NOMO-1 (cell line): ENCODE results near the gene MRPL18.
"Not testable (repeated sequence)": the region's sequence is repeated elsewhere in the genome, so short reads cannot be mapped to it uniquely, and the experiment has no call there.

ENCODE experiments used
- DNase-seq, 2 experiments: peaks; one replicate each; lab custom pipeline; 2025; ENCODE audit not compliant: unreplicated experiment in 2 of 2; lab: John Stamatoyannopoulos, UW

MRPL18 gene

GRCh38 chr6:159769470-159769869 is 20.8 kb upstream of the MRPL18 start:
- DNase-seq: no peak

DNA sequence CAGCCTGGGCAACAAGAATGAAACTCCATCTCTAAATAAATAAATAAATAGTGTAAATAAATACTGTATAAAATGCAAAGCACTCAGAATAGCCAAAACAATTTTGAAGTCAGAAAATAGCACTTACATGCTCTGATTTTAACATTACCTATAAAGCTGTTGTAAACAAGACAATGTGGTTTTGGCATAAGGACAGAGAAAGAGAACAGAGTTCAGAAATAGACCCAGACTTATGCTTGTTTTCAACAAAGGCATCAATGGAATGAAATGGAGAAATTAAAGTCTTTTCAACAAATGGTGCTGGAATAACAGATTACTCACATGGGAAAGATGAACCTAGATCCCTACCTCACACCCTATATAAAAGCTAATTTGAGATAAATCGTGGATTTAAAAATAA is 18.1 kb upstream of the MRPL18 start:
- DNase-seq: no peak

DNA sequence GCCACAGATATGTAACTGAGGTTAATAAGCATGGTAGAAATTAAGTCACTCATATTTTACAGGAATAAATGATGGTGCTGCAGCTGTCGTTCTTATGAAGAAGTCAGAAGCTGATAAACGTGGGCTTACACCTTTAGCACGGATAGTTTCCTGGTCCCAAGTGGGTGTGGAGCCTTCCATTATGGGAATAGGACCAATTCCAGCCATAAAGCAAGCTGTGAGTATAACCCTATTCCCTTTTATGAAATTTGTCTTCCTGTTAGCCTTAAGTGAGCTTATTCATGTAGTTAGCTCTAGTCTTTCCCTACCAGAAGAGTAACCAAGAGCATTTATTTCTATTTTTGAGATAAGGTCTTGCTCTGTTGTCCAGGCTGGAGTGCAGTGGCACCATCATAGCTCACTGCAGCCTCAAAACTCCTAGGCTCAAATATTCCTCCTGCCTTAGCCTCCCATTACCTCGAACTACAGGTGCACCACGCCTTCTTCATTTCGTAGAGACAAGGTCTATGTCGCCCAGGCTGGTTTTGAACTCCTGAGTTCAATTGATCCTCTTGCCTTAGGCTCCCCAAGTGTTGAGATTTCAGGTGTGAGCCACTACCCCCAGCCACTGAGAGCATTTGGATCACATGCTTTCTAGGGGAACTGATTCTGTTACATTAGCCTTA is 12.9 kb upstream of the MRPL18 start:
- DNase-seq: no peak

DNA sequence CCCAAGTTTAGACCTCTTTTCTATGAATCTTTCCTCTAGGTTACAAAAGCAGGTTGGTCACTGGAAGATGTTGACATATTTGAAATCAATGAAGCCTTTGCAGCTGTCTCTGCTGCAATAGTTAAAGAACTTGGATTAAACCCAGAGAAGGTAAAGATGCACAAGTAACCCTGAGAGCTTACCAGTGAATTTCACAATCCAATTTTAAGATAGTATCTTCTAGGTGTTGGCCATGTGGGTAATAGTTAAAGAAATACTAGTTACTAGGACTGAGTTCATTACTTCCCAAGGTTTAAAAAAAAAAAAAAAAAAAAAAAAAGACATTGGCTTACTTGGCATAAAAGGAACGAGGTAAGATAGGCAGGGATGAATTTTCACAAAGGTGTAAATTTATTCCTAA is 12.1 kb upstream of the MRPL18 start:
- no peak for DNase-seq

GRCh38 chr6:159778542-159779103 is 11.6 kb upstream of the MRPL18 start:
- no peak for DNase-seq

DNA sequence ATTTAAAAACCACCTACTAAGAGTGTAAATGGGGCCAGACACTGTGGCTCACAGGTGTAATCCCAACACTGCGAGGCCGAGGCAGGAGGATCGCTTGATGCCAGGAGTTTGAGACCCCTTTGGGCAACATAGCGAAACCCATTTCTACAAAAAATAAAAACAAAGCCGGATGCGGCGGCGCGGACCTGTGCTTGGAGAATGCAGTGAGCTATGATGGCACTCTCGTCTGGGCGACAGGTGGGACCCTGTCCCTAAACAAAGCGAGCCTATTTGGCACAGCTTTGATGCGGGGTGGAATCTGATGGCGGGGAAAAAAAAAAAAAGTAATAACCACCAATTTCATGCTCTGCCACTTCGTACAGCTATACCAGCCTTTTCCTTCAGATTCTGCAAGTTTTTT is 2.0 kb upstream of the MRPL18 start:
- DNase-seq: no peak

GRCh38 chr6:159788753-159789376 is 1.4 kb upstream of the MRPL18 start:
- peak in 1 of 2 experiments; percentile 27 for DNase-seq

GRCh38 chr6:159789377-159790148 is 704 bp upstream of the MRPL18 start, which contains the start of gene TCP1:
TSS of gene TCP1 (minus strand) at chr6:159789602. CDS start at chr6:159789468, 134 bp downstream.
- DNase-seq: peak; percentile 99

GRCh38 chr6:159790956-159791598 is 810 bp downstream of the MRPL18 start:
- peak; percentile 56 to 66 for DNase-seq

- DNase-seq: not testable (repeated sequence)
These were observed 4.7 kb downstream of the MRPL18 start for GRCh38 chr6:159794976-159795375.

DNA sequence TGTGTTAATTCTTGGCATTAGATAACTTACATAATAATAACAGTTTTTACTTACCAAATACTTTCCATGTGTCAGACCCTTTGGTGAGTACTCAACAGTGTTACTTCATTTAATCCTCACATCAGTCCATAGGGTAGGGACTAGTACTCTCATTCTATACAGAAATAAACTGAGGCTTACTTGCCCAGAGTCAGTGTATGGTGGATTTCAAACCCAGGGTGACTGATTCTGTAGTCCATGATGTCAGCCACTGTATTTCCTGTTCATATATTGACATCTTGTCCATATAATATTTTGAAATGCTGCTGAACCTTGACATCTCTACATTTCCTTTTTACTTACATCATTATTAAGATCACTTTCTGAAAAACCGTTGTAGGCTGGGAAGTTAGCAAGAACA is 7.3 kb downstream of the MRPL18 start:
- no peak for DNase-seq

- DNase-seq: no peak
These were observed 10.0 kb downstream of the MRPL18 start, which contains the start of gene PNLDC1 for GRCh38 chr6:159800141-159800865. TSS of gene PNLDC1 (plus strand) at chr6:159800276. CDS start at chr6:159800308, 32 bp downstream.

- peak; percentile 17 to 74 for DNase-seq
These were observed 11.7 kb downstream of the MRPL18 start for GRCh38 chr6:159801935-159802334.

DNA sequence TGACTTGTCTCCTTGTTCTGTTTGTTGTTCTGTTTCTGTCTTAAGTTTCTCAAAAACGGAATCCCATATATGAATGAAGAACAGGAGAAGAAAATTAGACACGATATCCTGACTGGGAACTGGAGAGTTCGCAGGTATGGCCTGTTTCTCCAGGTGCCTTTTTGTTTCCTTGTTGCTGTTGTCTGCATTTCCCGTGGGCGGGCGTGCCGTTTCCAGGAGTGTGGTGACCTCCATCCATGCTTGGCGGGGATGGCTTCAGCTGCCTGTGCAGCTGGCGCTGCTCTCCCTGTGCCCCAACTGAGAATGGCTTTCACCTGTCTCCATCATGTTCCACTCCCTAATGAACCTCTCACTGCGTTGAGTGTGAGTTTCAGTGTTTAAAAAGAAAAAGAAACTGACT is 14.2 kb downstream of the MRPL18 start:
- no peak for DNase-seq

DNA sequence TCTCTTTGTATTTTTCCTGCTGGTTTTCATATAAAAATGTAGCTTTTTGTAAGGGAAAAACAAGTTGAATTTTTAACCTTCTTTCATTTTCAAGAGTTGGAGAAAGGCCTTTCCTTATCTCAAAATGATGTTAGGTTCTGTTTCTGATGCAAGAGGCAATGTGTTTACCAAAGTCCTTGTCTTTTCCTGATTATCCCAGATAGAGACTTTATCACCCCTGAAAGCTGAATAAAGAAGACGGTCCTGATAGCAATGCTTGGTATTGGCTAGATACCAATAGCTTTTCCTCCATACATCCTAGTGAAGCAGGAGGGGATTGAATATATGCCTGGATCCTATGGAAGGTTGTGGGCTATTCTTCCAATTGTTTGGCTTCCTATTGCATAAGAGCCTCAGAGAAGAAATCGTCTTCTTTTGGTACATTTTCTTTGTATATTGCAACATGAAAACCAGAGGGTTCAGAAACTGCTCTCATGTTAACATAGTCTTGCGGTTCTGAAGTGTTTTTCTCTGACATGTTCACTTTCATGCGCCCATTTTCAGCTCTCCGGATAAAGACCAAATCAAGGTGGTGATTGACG is 15.3 kb downstream of the MRPL18 start:
- peak in 1 of 2 experiments; percentile 53 for DNase-seq

GRCh38 chr6:159806021-159806458 is 15.8 kb downstream of the MRPL18 start:
- peak; percentile 65 to 67 for DNase-seq

- DNase-seq: no peak
These were observed 17.0 kb downstream of the MRPL18 start for GRCh38 chr6:159807150-159807858.

DNA sequence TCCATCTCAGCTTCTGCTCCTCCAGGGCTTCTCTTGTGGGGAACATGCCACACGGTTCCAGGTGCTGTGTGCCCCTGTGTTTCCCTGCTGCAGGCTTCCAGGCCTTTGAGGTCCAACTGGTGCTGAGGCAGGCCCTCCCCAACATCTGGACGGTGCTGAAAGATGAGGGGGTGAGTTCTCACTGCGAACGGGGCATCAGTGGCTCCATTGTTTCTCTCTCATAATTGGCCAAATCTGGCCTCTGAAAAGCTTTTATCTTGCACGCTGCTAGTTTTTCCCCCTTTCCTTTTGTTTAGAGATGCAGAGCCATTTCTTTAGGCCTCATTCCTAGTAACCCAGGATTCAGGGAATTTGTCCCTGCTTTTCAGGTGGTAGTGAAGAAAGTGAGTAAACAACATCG is 18.4 kb downstream of the MRPL18 start:
- DNase-seq: no peak

DNA sequence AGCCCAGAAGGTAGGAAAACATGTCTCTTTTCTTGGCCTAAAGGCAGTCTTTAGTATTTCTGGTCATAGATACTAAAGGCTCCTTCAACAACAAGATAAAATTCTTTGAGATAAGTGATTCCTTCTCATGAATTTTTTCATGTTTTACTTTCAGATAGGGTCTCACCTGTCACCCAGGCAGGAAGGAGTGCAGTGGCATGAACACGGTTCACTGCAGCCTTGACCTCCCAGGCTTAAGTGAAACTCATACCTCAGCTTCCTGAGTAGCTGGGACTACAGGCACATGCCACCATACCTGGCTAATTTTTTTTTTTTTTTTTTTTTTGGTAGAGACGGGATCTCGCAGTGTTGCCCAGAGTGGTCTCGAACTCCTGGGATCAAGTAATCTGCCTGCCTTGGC is 18.9 kb downstream of the MRPL18 start:
- no peak for DNase-seq
